GM18873 (cell line): ENCODE data around the gene KIAA0513.

Experiments
- ATAC-seq: cut with Tn5 transposase; IDR thresholded peaks from one replicate; pipeline ENCODE4 v1.9.1; 2021; ENCODE audit warnings: mild to moderate bottlenecking, moderate library complexity, moderate number of reproducible peaks; ENCODE audit not compliant: unreplicated experiment, low FRiP score

KIAA0513 gene

DNA sequence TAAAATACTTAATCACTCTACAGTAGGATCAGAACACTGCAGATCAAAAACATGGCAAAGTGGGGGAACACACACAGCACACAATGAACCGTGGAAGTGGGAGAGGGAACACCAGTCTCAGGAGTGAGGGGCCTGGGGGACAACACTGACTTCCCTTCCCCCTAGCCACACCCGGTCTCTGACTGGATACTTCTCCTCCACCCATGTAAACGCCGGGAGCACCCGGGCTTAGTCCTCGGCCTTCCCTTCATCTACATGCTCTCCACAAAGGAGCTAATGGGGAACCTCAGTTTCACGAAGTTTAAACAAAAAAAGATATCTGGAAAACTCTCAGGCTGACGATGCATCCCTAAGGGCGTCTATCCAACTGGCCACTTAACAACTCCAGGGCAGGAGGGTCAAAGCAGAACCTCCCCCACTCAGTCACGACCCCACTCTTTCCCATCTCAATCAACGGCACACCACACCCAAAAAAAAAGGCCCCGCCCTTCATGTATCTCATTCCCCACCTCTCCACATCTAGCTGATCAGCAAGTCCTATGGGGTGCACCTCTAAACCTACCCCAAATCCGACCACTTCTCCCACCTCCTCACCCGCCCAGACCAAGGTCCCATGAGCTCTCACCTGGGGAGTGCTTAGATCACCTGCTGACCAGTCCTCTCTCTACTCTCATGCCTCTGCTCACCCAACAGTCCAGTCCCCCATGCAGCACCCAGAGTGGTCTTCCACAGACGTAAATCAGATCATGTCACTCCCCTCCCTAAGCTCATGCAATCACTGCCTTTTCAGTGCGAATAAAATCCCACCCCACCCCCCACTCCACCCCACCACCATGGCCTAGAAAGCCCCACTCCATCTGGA is 23.6 kb upstream of the KIAA0513 start:
- ATAC-seq: no peak

- no peak for ATAC-seq
Measured at GRCh38 chr16:85004587-85005205, 22.9 kb upstream of the KIAA0513 start.

- no peak for ATAC-seq
Measured at GRCh38 chr16:85005285-85006069, 22.1 kb upstream of the KIAA0513 start.

DNA sequence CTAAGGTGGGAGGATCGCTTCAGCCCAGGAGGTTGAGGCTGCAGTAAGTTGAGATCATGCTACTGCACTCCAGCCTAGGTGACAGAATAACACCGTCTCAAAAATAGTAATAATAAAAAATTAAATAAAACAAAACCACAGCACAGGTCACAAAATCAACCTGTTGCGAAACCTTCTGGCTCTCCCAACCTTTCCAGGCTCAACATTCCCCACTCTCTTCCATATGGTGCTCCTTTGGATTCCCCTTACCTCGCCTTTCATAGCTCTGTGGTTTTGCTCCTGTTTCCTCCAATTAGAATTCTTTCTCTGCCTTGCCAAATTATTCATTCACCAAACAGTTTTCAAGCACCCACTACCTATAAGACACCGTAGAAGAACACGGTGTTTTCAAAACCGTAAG is 21.0 kb upstream of the KIAA0513 start:
- no peak for ATAC-seq

- no peak for ATAC-seq
Measured at GRCh38 chr16:85007496-85008214, 19.9 kb upstream of the KIAA0513 start.

GRCh38 chr16:85008271-85008670 is 19.3 kb upstream of the KIAA0513 start:
- no peak for ATAC-seq

DNA sequence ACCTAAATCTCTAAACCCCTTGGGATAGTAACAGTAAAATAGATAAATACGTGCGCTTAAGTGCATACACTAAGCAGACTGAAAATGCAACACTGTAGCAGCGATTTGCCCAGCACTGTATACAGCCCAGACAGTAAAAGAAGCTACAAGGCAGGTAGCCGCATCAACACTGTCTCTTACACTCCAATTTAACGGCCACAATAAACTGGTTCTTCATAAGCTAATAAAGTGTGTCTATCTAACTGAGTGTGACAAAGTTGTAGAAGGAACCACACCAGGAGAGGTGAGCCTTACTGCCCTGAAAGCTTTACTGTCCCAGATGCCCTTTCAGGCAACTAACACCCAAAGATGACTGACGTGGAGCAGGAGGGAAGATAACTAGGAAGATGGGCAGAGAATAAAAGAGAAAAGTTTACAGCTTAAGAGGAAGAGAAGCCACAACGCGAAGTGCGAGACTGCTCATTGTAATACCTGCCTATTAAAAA is 17.1 kb upstream of the KIAA0513 start:
- no peak for ATAC-seq

GRCh38 chr16:85010931-85011845 is 16.4 kb upstream of the KIAA0513 start, which contains the start of gene ZDHHC7:
Gene ZDHHC7, minus strand, starts transcription at chr16:85011535. Its CDS starts 20,917 bp downstream, at chr16:84990618.
- peak; percentile 73 for ATAC-seq

- ATAC-seq: no peak
Measured at GRCh38 chr16:85011846-85012284, 15.7 kb upstream of the KIAA0513 start.

GRCh38 chr16:85014311-85014710 is 13.3 kb upstream of the KIAA0513 start:
- ATAC-seq: no peak

DNA sequence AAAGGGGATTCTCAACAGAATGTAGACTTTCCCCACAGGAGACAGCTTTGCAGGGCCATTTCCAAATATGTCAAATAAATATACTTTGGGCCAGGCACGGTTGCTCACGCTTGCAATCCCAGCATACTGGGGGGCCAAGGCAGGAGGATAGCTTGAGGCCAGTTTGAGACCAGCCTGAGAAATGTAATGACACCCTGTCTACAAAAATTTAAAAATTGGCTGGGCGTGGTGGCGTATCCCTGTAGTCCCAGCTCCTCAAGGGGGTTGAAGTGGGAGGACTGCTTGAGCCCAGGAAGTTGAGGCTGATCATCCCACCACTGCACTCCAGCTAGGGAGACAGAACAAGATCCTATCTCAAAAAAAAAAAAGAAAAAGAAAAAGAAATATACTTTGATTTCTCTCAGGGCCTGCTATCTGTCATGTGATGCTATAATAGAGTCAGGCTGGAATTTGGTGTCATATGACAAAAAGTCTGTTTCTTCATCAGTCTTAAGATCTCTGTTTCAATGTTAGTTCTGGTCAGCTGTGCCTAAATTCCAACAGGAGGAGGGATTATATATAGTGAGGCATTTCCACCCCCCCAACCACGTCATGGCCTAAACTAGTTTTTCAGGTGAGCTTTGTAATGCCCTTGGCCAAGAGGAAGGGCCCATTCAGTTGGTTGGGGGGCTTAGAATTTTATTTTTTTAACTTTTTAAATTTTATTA is 12.0 kb upstream of the KIAA0513 start:
- ATAC-seq: no peak

DNA sequence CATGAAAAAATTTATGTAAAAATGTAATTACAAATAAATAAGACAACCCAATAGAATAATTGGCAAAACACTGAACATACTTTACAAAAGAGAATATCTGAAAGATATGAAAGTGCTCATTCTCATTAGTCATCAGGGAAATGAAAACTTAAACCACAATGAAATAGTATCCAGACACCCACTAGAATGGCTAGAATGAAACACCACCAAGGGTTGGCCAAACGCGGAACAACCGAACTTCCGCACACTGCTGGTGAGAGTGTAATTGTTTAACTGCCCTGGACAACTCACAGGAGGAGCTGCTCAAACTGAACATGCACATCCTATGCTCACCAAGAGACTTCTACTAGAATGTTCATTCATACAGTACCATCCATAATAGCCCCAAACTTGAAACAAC is 10.4 kb upstream of the KIAA0513 start:
- ATAC-seq: no peak

DNA sequence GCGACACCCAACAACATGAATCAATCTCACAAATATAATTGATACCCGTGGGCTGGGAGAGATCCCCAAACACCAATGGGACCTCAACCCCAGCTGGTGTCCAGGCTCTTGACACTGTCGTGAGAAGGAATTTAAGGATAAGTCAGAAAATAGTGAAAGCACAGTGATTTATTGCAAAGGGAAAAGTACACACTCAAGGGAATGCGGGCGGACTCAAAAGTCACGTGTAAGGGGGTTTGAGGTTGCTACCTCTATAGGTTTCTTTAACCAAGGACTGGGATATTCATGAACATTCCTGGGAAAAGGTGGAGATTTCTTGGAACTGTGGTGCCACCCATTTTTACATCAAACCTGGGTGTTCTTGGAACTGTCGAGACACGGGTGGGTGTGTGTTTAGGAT is 10.0 kb upstream of the KIAA0513 start:
- ATAC-seq: no peak

DNA sequence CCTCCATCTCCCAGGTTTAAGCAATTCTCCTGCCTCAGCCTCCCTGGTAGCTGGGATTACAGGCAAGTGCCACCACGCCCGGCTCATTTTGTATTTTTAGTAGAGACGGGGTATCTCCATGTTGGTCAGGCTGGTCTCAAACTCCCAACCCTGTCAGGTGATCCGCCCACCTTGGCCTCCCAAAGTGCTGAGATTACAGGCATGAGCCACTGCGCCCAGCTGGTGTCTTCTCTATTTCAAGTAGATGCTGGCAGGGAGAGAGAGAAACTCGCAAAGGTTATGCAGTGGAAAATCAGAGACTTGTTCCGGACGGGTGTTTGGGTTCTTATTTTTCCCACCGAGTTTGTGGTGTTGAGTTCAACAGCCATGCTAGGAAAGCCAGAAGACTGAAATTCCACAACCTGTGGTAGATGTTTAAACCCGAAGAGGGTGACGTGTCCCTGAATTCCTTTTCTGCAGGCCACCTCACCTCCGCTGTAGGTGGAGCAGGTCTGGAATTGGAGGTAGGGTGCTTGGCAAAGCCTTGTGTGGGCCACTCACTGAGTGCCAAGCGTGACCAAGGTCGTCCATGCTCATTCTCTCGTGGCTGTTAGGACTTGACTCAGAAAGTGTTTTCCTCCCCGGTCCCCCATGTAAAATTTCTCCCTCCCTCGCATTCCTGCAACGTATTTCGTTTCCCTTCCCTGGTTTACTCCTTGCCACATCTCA is 8.9 kb upstream of the KIAA0513 start:
- no peak for ATAC-seq

GRCh38 chr16:85019659-85020245 is 7.8 kb upstream of the KIAA0513 start:
- ATAC-seq: no peak

GRCh38 chr16:85025781-85026653 is 1.6 kb upstream of the KIAA0513 start:
- ATAC-seq: no peak

DNA sequence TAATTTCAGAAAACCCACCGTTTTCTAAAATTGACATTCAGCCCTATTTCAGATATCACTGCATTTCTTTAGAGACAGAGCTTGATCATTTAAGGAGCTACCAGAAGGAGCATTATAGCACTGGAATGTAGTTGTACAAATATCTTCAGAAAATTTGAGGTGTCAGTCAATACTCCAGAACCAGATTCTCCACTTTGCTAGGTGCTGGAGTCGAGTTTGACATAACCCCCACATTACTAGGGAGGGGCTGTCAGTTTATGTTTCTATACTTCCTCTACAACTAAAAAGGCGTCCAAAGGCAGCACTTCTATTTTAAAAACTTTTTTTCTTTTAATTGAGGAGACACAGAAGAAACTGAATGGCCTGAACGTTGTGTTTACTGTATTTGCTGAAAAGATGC is 892 bp upstream of the KIAA0513 start:
- ATAC-seq: no peak
